Peyer's patch (tissue), 4 donors: ENCODE data around the gene CD300A.

Experiments used
- CTCF ChIP-seq, 6 experiments: fragments of 450-650 bp in 4 of 6; fragments of 200-600 bp in 2 of 6; sonication (generic) in 1 of 6; IDR thresholded peaks; one replicate each; pipeline ENCODE4 v1.5.1; 2017 to 2019; ENCODE audit warnings: antibody characterized with exemption in 6 of 6, mild to moderate bottlenecking in 3 of 6, moderate library complexity in 1 of 6
- POLR2A ChIP-seq, 2 donors: fragments of 450-650 bp; IDR thresholded peaks; one replicate each; pipeline ENCODE4 v1.5.1; 2017; ENCODE audit warnings: antibody characterized with exemption in 2 of 2, mild to moderate bottlenecking in 2 of 2, moderate library complexity in 2 of 2

- TF ChIP-seq POLR2A (IDR thresholded peaks at IDR 0.05), result no peak
- no peak for TF ChIP-seq CTCF (IDR thresholded peaks at IDR 0.05)
Observed at GRCh38 chr17:74458835-74459234, 7.6 kb upstream of the CD300A start.
